Kidney epithelial cell (primary cell): ENCODE measurements around the gene MYL6B. TPM values are rescaled to one million over a fixed set of nuclear protein-coding genes. Genes with fewer than 3 reads are reported as not detected.

Source experiments
- DNase-seq: peaks from one replicate; pipeline ENCODE4 v3.0.0-alpha.2; 2010; ENCODE audit warnings: low read depth
- H3K27me3 ChIP-seq: 2 replicates; pipeline ENCODE4 v1.6.0; 2011; ENCODE audit warnings: low read length; ENCODE audit not compliant: control insufficient read depth, insufficient read depth
- H3K36me3 ChIP-seq: 2 replicates; pipeline ENCODE4 v1.5.1; 2011; ENCODE audit warnings: low read length; ENCODE audit not compliant: control insufficient read depth, insufficient read depth
- H3K4me3 ChIP-seq: 2 replicates; pipeline ENCODE4 v1.5.1; 2011; ENCODE audit warnings: low read depth, mild to moderate bottlenecking, control low read depth, low read length
- CTCF ChIP-seq: IDR thresholded peaks from 2 replicates; pipeline ENCODE4 v1.5.1; 2011; ENCODE audit warnings: mild to moderate bottlenecking, moderate library complexity, low read length, control low read depth, inconsistent platforms; ENCODE audit not compliant: insufficient read depth, poor library complexity, severe bottlenecking
- total RNA-seq: library from RNA; depleted of rRNA; stranded (reverse); fragments of >200 nt; gene quantifications from 2 replicates; pipeline ENCODE4 v1.2.3, GENCODE V29; 2015

The MYL6B gene
- total RNA-seq, 1 donor from 2014 or later = 107 TPM

- TF ChIP-seq CTCF = no peak
- DNase-seq = peak; percentile 99
- Histone ChIP-seq H3K27me3 (no peaks in the 10 kb centered on the region), H3K4me3 (peak within 1 kb of the TSS; percentile 97), H3K36me3 (peaks cover 3% of the 10 kb centered on the region)
Observed at GRCh38 chr12:56127888-56128669, 24.3 kb upstream of the MYL6B start, which contains the start of gene ESYT1. Gene ESYT1 (plus strand): TSS chr12:56128267. CDS start chr12:56128320, 53 bp downstream.

GRCh38 chr12:56128670-56129205 is 23.6 kb upstream of the MYL6B start:
- peaks cover 3% of the 10 kb centered on the region for H3K36me3 ChIP-seq
- no peak for DNase-seq
- H3K27me3 ChIP-seq = no peaks in the 10 kb centered on the region
- H3K4me3 ChIP-seq = peak overlapping the region; percentile 97
- no peak for TF ChIP-seq CTCF

GRCh38 chr12:56129206-56129941 is 23.0 kb upstream of the MYL6B start:
- TF ChIP-seq CTCF = no peak
- no peak for DNase-seq
- peaks cover 3% of the 10 kb centered on the region for H3K36me3 ChIP-seq
- H3K27me3 ChIP-seq = no peaks in the 10 kb centered on the region
- peak overlapping the region; percentile 97 for H3K4me3 ChIP-seq

- Histone ChIP-seq H3K36me3 (peaks cover 3% of the 10 kb centered on the region), H3K4me3 (peak overlapping the region; percentile 97), H3K27me3 (no peaks in the 10 kb centered on the region)
- no peak for DNase-seq
- no peak for TF ChIP-seq CTCF
Observed at GRCh38 chr12:56129942-56130495, 22.4 kb upstream of the MYL6B start.

GRCh38 chr12:56130876-56131275 is 21.5 kb upstream of the MYL6B start:
- Histone ChIP-seq H3K27me3 (no peaks in the 10 kb centered on the region), H3K36me3 (peaks cover 3% of the 10 kb centered on the region), H3K4me3 (no peak overlapping the region)
- DNase-seq = no peak
- no peak for TF ChIP-seq CTCF
